Heart left ventricle (tissue), 16 donors: ENCODE data around the gene GPBP1. TPM values are rescaled to one million over a fixed set of nuclear protein-coding genes. Genes with fewer than 3 reads are reported as not detected.
A peak's percentile ranks its signal among the peaks of the same experiment; 100 is the strongest.

ENCODE experiments used
- ATAC-seq, 4 donors: fragments of 200-7000 bp; cut with Tn5 transposase; one replicate each; pipeline ENCODE4 v1.9.1; 2020 to 2022; ENCODE audit warnings: moderate library complexity in 4 of 4, mild to moderate bottlenecking in 3 of 4, moderate number of reproducible peaks in 1 of 4
- DNase-seq, 5 donors: peaks; one replicate each; pipeline ENCODE4 v3.0.0-alpha.2; 2020
- H3K27ac ChIP-seq, 12 donors: fragments of 200-600 bp; sonication (generic) in 4 of 12; one replicate each; pipeline versions ENCODE4 v1.5.0 to v1.8.0; 2016 to 2022; ENCODE audit warnings: mild to moderate bottlenecking in 2 of 12
- H3K27me3 ChIP-seq, 9 donors: fragments of 200-600 bp; sonication (generic) in 2 of 9; one replicate each; pipeline versions ENCODE4 v1.5.1 to v1.8.0; 2016 to 2022; ENCODE audit warnings: mild to moderate bottlenecking in 3 of 9
- H3K36me3 ChIP-seq, 9 donors: fragments of 200-600 bp; sonication (generic) in 2 of 9; one replicate each; pipeline versions ENCODE4 v1.5.0 to v1.8.0; 2018 to 2022; ENCODE audit warnings: mild to moderate bottlenecking in 2 of 9
- H3K4me1 ChIP-seq, 12 donors: fragments of 200-600 bp; sonication (generic) in 4 of 12; one replicate each; pipeline versions ENCODE4 v1.5.0 to v1.8.0; 2016 to 2022; ENCODE audit warnings: mild to moderate bottlenecking in 3 of 12
- H3K4me3 ChIP-seq, 12 donors: fragments of 200-600 bp; sonication (generic) in 4 of 12; one replicate each; pipeline versions ENCODE4 v1.5.0 to v1.8.0; 2017 to 2022; ENCODE audit warnings: mild to moderate bottlenecking in 9 of 12, moderate library complexity in 4 of 12
- H3K9me3 ChIP-seq, 12 donors: fragments of 200-600 bp; sonication (generic) in 4 of 12; one replicate each; pipeline versions ENCODE4 v1.5.0 to v1.8.0; 2016 to 2022; ENCODE audit warnings: mild to moderate bottlenecking in 1 of 12
- POLR2A ChIP-seq, 2 donors: fragments of 450-650 bp; IDR thresholded peaks; one replicate each; pipeline ENCODE4 v1.6.1; 2017; ENCODE audit warnings: antibody characterized with exemption in 2 of 2, mild to moderate bottlenecking in 2 of 2, moderate library complexity in 2 of 2
- WGBS, 4 donors: extraction: QIAGEN DNeasy Blood & Tissue Kit in 2 of 4; methylation state at CpG; one replicate each; pipeline versions ENCODE4 v1.1.5 to v1.1.7; 2013 to 2018; 5-methylcytosine and 5-hydroxymethylcytosine counted together
- intact Hi-C, 10 donors: fragments of 100-400 bp; cut with DNase I; formaldehyde crosslinking; loops; one replicate each; pipeline versions ENCODE4 v1.11.1 to v1.14.2; 2022
- polyA plus RNA-seq, 2 donors: library from polyadenylated mRNA; stranded (reverse); fragments of 200-250 nt; gene quantifications; one replicate each; pipeline ENCODE4 v1.2.3, GENCODE V29; 2013
- total RNA-seq, 9 donors: library from RNA; depleted of rRNA in 2 of 9; stranded (reverse); fragments of >200 nt in 2 of 9; fragmentation: NEBNext Ultra II Directional in 3 of 9; extraction: Animal tissue kit (Norgen Biotek cat#: 25700) in 3 of 9; gene quantifications; one replicate each; pipeline versions ENCODE4 v1.1.0 to v1.2.4, GENCODE V29; 2016 to 2023
- TF ChIP-seq, protein P1 (sequence below), 12 donors: fragments of 200-600 bp; sonication (generic) in 4 of 12; IDR thresholded peaks; one replicate each; pipeline versions ENCODE4 v1.5.0 to v1.8.0; 2018 to 2022; ENCODE audit warnings: antibody characterized with exemption in 12 of 12, mild to moderate bottlenecking in 5 of 12
- donor health status: ischemic (EF 13 %, LVEDD 7.1; RV severe dilation, severe dysfunction).
- donor health status: healthy with polysubstance abuse.
- donor health status: DM: no; HTN: yes; CAD: no.
- donor health status: DM: no; HTN: no; CAD: no.
- donor health status: ischemic (EF 25% LVEDD 6.9; RV normal size, moderate dysfunction).
- donor health status: ischemic (EF 25% LVEDD 5.7; RV mildly dilated, moderate dysfunction).
- donor health status: healthy.
- donor health status: DM: yes; HTN: yes; CAD: no.
- donor health status: ischemic (EF 35%, LVEDD 5.7; RV mildly dilated, moderate dysfunction).
- donor health status: nonischemic (EF 11% LVEDD 7.7; RV severe dilation, severe dysfunction).
- donor health status: DM: yes; HTN: yes; CAD: no.
- donor health status: PGD.
- donor health status: ischemic (EF 29% LVEDD 5.4; RV normal size, mild dysfunction).
- donor health status: nonischemic (EF 23%, LVEDD 6.1; RV moderate dilation, normal function).

Gene GPBP1
- total and polyA plus RNA-seq, 11 donors, result 31.0 to 60.9 (median 49.5) TPM

DNA sequence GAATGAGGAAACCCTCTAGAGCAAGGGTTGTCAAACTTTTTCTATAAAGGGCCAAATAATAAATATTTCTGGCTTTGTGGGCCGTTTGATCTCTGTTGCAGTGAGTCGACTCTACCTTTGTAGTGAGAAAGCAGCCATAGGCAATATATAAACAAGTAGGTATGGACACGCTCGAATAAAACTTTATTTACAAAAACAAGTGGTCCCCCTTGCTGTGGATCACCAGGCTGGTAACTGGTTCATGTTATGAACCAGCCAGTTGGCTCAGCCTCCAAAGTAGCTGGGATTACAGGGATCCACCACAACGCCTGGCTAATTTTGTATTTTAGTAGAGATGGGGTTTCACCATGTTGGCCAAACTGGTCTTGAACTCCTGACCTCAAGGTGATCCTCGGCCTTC, 118.5 kb downstream of the GPBP1 start:
- Histone ChIP-seq H3K4me1 (no peaks in the 10 kb centered on the region), H3K4me3 (no peak overlapping the region), H3K27ac (no peak overlapping the region), H3K36me3 (no peaks in the 10 kb centered on the region), H3K27me3 (no peaks in the 10 kb centered on the region), H3K9me3 (peaks cover 0 to 8% (median 0%) of the 10 kb centered on the region in 12 donors)
- WGBS, 4 donors, result 93 to 98% (median 95%) methylated on average over 6 of the region's 6 CpGs
- intact Hi-C loops, result loop anchor here in 4 of 10 donors (10.0 kb wide), 3 partner anchors 142 to 592 kb away; no protein-coding TSS in a partner anchor
- ATAC-seq, result no peak
- no peak for TF ChIP-seq POLR2A (IDR thresholded peaks at IDR 0.05)
- TF ChIP-seq, protein P1, sequence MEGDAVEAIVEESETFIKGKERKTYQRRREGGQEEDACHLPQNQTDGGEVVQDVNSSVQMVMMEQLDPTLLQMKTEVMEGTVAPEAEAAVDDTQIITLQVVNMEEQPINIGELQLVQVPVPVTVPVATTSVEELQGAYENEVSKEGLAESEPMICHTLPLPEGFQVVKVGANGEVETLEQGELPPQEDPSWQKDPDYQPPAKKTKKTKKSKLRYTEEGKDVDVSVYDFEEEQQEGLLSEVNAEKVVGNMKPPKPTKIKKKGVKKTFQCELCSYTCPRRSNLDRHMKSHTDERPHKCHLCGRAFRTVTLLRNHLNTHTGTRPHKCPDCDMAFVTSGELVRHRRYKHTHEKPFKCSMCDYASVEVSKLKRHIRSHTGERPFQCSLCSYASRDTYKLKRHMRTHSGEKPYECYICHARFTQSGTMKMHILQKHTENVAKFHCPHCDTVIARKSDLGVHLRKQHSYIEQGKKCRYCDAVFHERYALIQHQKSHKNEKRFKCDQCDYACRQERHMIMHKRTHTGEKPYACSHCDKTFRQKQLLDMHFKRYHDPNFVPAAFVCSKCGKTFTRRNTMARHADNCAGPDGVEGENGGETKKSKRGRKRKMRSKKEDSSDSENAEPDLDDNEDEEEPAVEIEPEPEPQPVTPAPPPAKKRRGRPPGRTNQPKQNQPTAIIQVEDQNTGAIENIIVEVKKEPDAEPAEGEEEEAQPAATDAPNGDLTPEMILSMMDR (IDR thresholded peaks at IDR 0.05), result no peak
- no peak for DNase-seq

DNA sequence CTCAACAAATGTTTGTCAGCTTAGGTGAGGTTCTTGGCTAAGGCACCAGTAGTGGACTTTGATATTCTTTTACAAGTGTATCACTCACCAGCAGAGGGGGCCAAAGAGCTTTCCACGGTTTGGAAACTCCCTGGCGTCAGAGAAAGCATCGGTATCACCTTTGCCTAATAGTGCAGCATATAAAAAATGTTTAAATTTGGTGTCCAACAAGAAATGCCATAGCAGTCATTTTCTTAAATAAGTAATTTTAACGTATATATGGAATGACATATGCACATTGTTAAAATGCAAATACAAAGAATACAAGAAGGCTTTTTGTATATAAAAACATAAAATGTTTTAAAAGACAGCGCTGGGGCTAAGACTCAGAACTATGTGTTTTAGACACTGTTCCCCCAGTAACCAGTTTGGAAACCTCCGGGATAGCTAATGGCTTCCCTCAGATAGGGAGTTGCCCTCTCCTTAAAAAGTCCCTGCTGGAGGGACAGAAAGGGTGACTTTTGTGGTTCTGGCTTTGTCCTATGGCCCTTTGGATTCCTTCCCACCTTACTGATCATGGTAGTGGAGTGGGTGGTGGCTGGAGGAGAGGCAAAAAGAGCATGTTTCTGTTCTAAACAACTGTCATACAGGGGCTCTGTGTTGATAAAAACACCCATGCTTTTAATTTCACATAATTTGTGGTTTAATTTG, 124.6 kb downstream of the GPBP1 start:
- no peaks in the 10 kb centered on the region for H3K9me3 ChIP-seq
- H3K27ac ChIP-seq, result peak overlapping the region in 5 of 12 donors; percentile 18 to 62 (median 37)
- H3K4me3 ChIP-seq, result peak overlapping the region in 8 of 12 donors; percentile 0 to 44 (median 26)
- H3K4me1 ChIP-seq, result peaks cover 0 to 15% (median 8%) of the 10 kb centered on the region in 12 donors
- 15 to 19% (median 18%) methylated on average over 6 of the region's 6 CpGs for WGBS, 4 donors
- TF ChIP-seq, protein P1 (IDR thresholded peaks at IDR 0.05), result peak; percentile 72 to 92 (median 82)
- TF ChIP-seq POLR2A (IDR thresholded peaks at IDR 0.05), result no peak
- intact Hi-C loops, result loop anchor here (1.0 to 10.0 kb wide), 18 partner anchors 136 to 1164 kb away; partner anchors contain the start of gene PLK2 (in 6 of the 10)
- H3K27me3 ChIP-seq, result no peaks in the 10 kb centered on the region
- ATAC-seq (peak; percentile 82 to 95 (median 89)), DNase-seq (peak in 4 of 5 donors; percentile 78 to 86 (median 85))
- H3K36me3 ChIP-seq, result no peaks in the 10 kb centered on the region

DNA sequence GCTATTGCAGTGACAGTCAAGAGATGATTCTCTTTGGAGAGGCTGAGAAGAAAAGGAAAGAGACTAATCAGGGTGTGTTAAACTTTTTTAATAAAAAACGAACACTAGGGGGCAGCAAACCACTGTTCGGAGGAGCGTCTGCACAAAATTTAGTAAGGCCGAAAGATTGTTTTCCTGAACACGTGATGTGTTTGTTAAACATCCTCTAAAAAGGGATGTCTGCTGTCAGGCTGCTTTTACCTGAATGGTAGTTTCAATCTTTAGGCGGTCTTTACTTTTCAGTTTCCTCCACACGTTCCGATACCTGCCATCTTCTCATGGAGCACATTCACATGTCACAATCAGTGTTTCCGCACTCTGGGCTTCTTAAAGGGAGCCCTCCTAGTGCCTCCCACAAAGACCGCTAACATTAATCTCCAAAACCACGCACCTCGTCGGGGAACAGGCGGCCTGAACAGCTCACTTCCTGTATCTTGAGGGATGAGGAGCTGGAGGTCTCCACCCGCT, 125.2 kb downstream of the GPBP1 start:
- no peaks in the 10 kb centered on the region for H3K27me3 ChIP-seq
- DNase-seq, result peak in 2 of 5 donors; percentile 37 to 58
- peaks cover 0 to 15% (median 8%) of the 10 kb centered on the region in 12 donors for H3K4me1 ChIP-seq
- intact Hi-C loops, result loop anchor here (1.0 to 10.0 kb wide), 18 partner anchors 136 to 1164 kb away; partner anchors contain the start of gene PLK2 (in 6 of the 10)
- peak overlapping the region in 8 of 12 donors; percentile 0 to 44 (median 26) for H3K4me3 ChIP-seq
- H3K9me3 ChIP-seq, result no peaks in the 10 kb centered on the region
- H3K27ac ChIP-seq, result peak overlapping the region in 4 of 12 donors; percentile 18 to 62 (median 36)
- no peaks in the 10 kb centered on the region for H3K36me3 ChIP-seq
- 26 to 37% (median 30%) methylated on average over 15 of the region's 15 CpGs for WGBS, 4 donors
- ATAC-seq, result peak; percentile 66 to 82 (median 74)
- TF ChIP-seq POLR2A (IDR thresholded peaks at IDR 0.05), result no peak
- TF ChIP-seq, protein P1 (IDR thresholded peaks at IDR 0.05), result peak; percentile 62 to 83 (median 76)

DNA sequence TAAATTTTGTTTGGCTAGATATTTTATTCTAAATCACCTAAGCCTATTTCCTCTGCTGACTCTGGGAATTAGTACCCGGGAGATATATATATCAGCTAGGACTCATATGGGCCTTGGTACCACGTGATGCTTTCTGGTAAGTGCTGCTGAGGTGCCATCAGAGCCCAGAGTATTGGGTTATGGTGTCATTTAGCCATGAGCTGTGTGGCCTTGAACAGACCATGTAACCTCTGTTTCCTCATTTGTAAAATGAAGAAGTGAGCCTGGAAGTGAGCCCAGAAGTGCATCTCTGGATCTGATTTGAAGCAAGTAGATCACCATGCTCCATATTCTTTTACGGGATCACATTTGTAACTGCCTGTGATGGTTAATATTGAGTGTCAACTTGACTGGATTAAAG, 126.1 kb downstream of the GPBP1 start:
- Histone ChIP-seq H3K4me1 (peaks cover 0 to 15% (median 8%) of the 10 kb centered on the region in 12 donors), H3K27me3 (no peaks in the 10 kb centered on the region), H3K36me3 (no peaks in the 10 kb centered on the region), H3K4me3 (no peak overlapping the region), H3K27ac (no peak overlapping the region), H3K9me3 (no peaks in the 10 kb centered on the region)
- ATAC-seq (no peak), DNase-seq (no peak)
- 92 to 96% (median 94%) methylated on average over 3 of the region's 3 CpGs for WGBS, 4 donors
- intact Hi-C loops, result loop anchor here (2.0 to 10.0 kb wide), 20 partner anchors 135 to 1163 kb away; partner anchors contain the start of gene PLK2 (in 3 of the 10)
- TF ChIP-seq POLR2A (IDR thresholded peaks at IDR 0.05), result no peak
- TF ChIP-seq, protein P1 (IDR thresholded peaks at IDR 0.05), result no peak
